HL-60 (cell line): ENCODE results near the gene PUM1.

Source experiments
- CTCF ChIP-seq: IDR thresholded peaks from one replicate; pipeline ENCODE4 v1.5.1; 2011; ENCODE audit warnings: low read length, control low read depth, inconsistent platforms; ENCODE audit not compliant: insufficient read depth
- GABPA ChIP-seq: IDR thresholded peaks from 2 replicates; pipeline ENCODE4 v1.6.1; 2012; ENCODE audit warnings: low read depth
- POLR2AphosphoS5 ChIP-seq: IDR thresholded peaks from 2 replicates; pipeline ENCODE4 v1.6.1; 2012; ENCODE audit warnings: low read depth
- REST ChIP-seq: IDR thresholded peaks from 2 replicates; pipeline ENCODE4 v1.6.1; 2012; ENCODE audit warnings: low read depth; ENCODE audit not compliant: insufficient replicate concordance
- SPI1 ChIP-seq: IDR thresholded peaks from 2 replicates; pipeline ENCODE4 v1.6.1; 2012; ENCODE audit warnings: low read depth, mild to moderate bottlenecking, borderline replicate concordance

GRCh38 chr1:30929135-30929889 lies 136.2 kb downstream of the PUM1 start:
- TF ChIP-seq CTCF, result peak; percentile 29
- TF ChIP-seq POLR2AphosphoS5, result no peak
- no peak for TF ChIP-seq GABPA
- no peak for TF ChIP-seq REST
- no peak for TF ChIP-seq SPI1
